ENCODE measurements around the gene SPEN. TPM values are rescaled to one million over a fixed set of nuclear protein-coding genes. Genes with fewer than 3 reads are reported as not detected.

The SPEN gene
- total and polyA plus RNA-seq, 10 of the 15 experiments (the other 5 are each of a cell fraction or from before 2014, with no cell fraction given), result 5.2 to 58.7 (median 20.1) TPM

DNA sequence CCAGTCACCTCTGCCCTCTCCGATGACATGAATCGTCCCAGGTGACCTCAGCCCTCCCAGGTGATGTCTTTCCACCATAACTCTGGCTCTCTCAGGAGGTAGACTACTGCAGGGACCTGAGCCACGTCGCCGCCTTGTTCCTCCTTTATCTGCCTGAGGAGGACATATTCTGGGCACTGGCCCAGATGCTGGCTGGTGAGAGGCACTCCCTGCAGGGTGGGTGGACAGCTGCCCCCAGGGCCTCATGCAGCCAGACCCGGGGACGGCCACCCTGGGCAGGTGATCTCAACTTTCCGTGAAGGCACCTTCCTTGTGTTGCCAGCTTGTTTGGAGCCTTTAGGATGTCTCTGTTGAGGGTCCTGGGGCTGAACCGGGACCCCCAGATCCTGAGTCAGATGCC, 142.3 kb downstream of the SPEN start:
- intact Hi-C loops (cut with micrococcal nuclease; ENCODE audit: unreplicated experiment) (loop anchor here (5.0 kb wide), 1 partner anchor 197 kb away; no protein-coding TSS in a partner anchor), in situ Hi-C loops (cut with MboI) (no loop called here)
- Histone ChIP-seq H3K4me3 (no peak overlapping the region), H3K27me3 (replicated peaks in 1 of 2; ENCODE audit: control insufficient read depth in 2 of 2, insufficient read depth in 2 of 2, low read length in 1 of 2) (no peaks in the 10 kb centered on the region), H3K36me3 (ENCODE audit: control insufficient read depth in 2 of 2, insufficient read depth in 2 of 2, low read length in 1 of 2) (no peaks in the 10 kb centered on the region), H3K9me3 (replicated peaks; ENCODE audit: control insufficient read depth, insufficient read depth, low read length) (no peaks in the 10 kb centered on the region), H4K20me1 (ENCODE audit: control insufficient read depth, insufficient read depth) (no peaks in the 10 kb centered on the region), H2AFZ (ENCODE audit: control insufficient read depth, low read depth, low read length) (no peak overlapping the region), H3K4me1 (ENCODE audit: control insufficient read depth, insufficient read depth, low read length) (no peaks in the 10 kb centered on the region), H3K4me2 (ENCODE audit: control insufficient read depth, insufficient read depth) (no peak overlapping the region), H3K79me2 (ENCODE audit: control insufficient read depth, insufficient read depth, low read length) (no peaks in the 10 kb centered on the region), H3K27ac (ENCODE audit: control insufficient read depth, insufficient read depth) (no peak overlapping the region), H3K9ac (ENCODE audit: control insufficient read depth, insufficient read depth, low read length) (no peak overlapping the region)
- CTCF ChIA-PET, result no interaction called here
- POLR2A ChIA-PET, result no interaction called here
- WGBS (ENCODE audit: insufficient coverage, insufficient replicate concordance, low lambda C conversion rate, missing lambda C conversion rate), result 51% methylated on average over 9 of the region's 9 CpGs
- no peak for ATAC-seq
- DNase-seq (ENCODE audit: low read depth, low spot score), result no peak
- RAD21 ChIA-PET (ENCODE audit: unreplicated experiment), result interaction anchor here (0.5 kb wide), 1 partner anchor 174 kb away, joined by 3 read pairs; no protein-coding TSS in a partner anchor
- no peak for FAIRE-seq
- SMC1A ChIA-PET (ENCODE audit: uncharacterized antibody, unreplicated experiment), result no interaction called here
- no TSS peak for BruUV-seq (replicated peaks)
- no peak for TF ChIP-seq ZNF384 (IDR thresholded peaks at IDR 0.05; ENCODE audit: borderline replicate concordance, low read depth, low read length)
- TF ChIP-seq, protein P1, sequence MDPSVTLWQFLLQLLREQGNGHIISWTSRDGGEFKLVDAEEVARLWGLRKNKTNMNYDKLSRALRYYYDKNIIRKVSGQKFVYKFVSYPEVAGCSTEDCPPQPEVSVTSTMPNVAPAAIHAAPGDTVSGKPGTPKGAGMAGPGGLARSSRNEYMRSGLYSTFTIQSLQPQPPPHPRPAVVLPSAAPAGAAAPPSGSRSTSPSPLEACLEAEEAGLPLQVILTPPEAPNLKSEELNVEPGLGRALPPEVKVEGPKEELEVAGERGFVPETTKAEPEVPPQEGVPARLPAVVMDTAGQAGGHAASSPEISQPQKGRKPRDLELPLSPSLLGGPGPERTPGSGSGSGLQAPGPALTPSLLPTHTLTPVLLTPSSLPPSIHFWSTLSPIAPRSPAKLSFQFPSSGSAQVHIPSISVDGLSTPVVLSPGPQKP (IDR thresholded peaks at IDR 0.05; ENCODE audit: low read depth, low read length), result no peak
- TF ChIP-seq, protein P2, sequence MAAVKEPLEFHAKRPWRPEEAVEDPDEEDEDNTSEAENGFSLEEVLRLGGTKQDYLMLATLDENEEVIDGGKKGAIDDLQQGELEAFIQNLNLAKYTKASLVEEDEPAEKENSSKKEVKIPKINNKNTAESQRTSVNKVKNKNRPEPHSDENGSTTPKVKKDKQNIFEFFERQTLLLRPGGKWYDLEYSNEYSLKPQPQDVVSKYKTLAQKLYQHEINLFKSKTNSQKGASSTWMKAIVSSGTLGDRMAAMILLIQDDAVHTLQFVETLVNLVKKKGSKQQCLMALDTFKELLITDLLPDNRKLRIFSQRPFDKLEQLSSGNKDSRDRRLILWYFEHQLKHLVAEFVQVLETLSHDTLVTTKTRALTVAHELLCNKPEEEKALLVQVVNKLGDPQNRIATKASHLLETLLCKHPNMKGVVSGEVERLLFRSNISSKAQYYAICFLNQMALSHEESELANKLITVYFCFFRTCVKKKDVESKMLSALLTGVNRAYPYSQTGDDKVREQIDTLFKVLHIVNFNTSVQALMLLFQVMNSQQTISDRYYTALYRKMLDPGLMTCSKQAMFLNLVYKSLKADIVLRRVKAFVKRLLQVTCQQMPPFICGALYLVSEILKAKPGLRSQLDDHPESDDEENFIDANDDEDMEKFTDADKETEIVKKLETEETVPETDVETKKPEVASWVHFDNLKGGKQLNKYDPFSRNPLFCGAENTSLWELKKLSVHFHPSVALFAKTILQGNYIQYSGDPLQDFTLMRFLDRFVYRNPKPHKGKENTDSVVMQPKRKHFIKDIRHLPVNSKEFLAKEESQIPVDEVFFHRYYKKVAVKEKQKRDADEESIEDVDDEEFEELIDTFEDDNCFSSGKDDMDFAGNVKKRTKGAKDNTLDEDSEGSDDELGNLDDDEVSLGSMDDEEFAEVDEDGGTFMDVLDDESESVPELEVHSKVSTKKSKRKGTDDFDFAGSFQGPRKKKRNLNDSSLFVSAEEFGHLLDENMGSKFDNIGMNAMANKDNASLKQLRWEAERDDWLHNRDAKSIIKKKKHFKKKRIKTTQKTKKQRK (IDR thresholded peaks at IDR 0.05; ENCODE audit: low read depth, low read length), result no peak
- TF ChIP-seq KDM1A (IDR thresholded peaks at IDR 0.05; ENCODE audit: borderline replicate concordance), result no peak
- no peak for TF ChIP-seq CHD1 (IDR thresholded peaks at IDR 0.05; ENCODE audit: low read depth, low read length)
- no peak for TF ChIP-seq NR2C1 (IDR thresholded peaks at IDR 0.05)
- TF ChIP-seq MEF2A (IDR thresholded peaks at IDR 0.05; ENCODE audit: insufficient read depth, low read depth, low read length), result no peak
- TF ChIP-seq, protein P3, sequence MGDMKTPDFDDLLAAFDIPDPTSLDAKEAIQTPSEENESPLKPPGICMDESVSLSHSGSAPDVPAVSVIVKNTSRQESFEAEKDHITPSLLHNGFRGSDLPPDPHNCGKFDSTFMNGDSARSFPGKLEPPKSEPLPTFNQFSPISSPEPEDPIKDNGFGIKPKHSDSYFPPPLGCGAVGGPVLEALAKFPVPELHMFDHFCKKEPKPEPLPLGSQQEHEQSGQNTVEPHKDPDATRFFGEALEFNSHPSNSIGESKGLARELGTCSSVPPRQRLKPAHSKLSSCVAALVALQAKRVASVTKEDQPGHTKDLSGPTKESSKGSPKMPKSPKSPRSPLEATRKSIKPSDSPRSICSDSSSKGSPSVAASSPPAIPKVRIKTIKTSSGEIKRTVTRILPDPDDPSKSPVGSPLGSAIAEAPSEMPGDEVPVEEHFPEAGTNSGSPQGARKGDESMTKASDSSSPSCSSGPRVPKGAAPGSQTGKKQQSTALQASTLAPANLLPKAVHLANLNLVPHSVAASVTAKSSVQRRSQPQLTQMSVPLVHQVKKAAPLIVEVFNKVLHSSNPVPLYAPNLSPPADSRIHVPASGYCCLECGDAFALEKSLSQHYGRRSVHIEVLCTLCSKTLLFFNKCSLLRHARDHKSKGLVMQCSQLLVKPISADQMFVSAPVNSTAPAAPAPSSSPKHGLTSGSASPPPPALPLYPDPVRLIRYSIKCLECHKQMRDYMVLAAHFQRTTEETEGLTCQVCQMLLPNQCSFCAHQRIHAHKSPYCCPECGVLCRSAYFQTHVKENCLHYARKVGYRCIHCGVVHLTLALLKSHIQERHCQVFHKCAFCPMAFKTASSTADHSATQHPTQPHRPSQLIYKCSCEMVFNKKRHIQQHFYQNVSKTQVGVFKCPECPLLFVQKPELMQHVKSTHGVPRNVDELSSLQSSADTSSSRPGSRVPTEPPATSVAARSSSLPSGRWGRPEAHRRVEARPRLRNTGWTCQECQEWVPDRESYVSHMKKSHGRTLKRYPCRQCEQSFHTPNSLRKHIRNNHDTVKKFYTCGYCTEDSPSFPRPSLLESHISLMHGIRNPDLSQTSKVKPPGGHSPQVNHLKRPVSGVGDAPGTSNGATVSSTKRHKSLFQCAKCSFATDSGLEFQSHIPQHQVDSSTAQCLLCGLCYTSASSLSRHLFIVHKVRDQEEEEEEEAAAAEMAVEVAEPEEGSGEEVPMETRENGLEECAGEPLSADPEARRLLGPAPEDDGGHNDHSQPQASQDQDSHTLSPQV (IDR thresholded peaks at IDR 0.05), result no peak
- TF ChIP-seq SMAD5 (IDR thresholded peaks at IDR 0.05; ENCODE audit: low read depth), result no peak
- TF ChIP-seq, protein P4, sequence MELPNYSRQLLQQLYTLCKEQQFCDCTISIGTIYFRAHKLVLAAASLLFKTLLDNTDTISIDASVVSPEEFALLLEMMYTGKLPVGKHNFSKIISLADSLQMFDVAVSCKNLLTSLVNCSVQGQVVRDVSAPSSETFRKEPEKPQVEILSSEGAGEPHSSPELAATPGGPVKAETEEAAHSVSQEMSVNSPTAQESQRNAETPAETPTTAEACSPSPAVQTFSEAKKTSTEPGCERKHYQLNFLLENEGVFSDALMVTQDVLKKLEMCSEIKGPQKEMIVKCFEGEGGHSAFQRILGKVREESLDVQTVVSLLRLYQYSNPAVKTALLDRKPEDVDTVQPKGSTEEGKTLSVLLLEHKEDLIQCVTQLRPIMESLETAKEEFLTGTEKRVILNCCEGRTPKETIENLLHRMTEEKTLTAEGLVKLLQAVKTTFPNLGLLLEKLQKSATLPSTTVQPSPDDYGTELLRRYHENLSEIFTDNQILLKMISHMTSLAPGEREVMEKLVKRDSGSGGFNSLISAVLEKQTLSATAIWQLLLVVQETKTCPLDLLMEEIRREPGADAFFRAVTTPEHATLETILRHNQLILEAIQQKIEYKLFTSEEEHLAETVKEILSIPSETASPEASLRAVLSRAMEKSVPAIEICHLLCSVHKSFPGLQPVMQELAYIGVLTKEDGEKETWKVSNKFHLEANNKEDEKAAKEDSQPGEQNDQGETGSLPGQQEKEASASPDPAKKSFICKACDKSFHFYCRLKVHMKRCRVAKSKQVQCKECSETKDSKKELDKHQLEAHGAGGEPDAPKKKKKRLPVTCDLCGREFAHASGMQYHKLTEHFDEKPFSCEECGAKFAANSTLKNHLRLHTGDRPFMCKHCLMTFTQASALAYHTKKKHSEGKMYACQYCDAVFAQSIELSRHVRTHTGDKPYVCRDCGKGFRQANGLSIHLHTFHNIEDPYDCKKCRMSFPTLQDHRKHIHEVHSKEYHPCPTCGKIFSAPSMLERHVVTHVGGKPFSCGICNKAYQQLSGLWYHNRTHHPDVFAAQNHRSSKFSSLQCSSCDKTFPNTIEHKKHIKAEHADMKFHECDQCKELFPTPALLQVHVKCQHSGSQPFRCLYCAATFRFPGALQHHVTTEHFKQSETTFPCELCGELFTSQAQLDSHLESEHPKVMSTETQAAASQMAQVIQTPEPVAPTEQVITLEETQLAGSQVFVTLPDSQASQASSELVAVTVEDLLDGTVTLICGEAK (IDR thresholded peaks at IDR 0.05; ENCODE audit: borderline replicate concordance), result no peak
- no peak for TF ChIP-seq CEBPB (IDR thresholded peaks at IDR 0.05; ENCODE audit: borderline replicate concordance in 1 of 2, low read depth in 2 of 2, low read length in 2 of 2)
- TF ChIP-seq BCL11A (IDR thresholded peaks at IDR 0.05; ENCODE audit: low read depth, low read length), result no peak
